Endothelial cell of umbilical vein (primary cell): ENCODE results near the gene NFX1. TPM values are rescaled to one million over a fixed set of nuclear protein-coding genes. Genes with fewer than 3 reads are reported as not detected.

Source experiments
- BruUV-seq: library from RNA; stranded (reverse); fragments of 400-500 nt; replicated peaks from 2 replicates; lab custom pipeline; 2021; lab: Mats Ljungman, UMichigan
- CTCF ChIA-PET: fragments of 300-600, 350-600 bp; sonication (Branson Sonifier 250); formaldehyde crosslinking; loops from one replicate; lab custom pipeline; 2021; ENCODE audit warnings: antibody characterized with exemption, inconsistent platforms; lab: Charles Lee
- POLR2A ChIA-PET: fragments of 300-600, 350-600 bp; sonication (Branson Sonifier 250); formaldehyde crosslinking; loops from one replicate; lab custom pipeline; 2021; ENCODE audit warnings: antibody characterized with exemption, inconsistent platforms; lab: Charles Lee
- DNase-seq: peaks from one replicate; pipeline ENCODE4 v3.0.0-alpha.2; 2011; ENCODE audit warnings: low read depth, low spot score
- FAIRE-seq: peaks from 2 replicates; lab custom pipeline; 2011; peaks lifted over from hg19 to GRCh38; lab: Jason Lieb, UNC
- H2AFZ ChIP-seq: 2 replicates; pipeline ENCODE4 v1.6.0; 2012; ENCODE audit warnings: low read depth, low read length, control low read depth, inconsistent platforms
- H3K27ac ChIP-seq: 2 replicates; pipeline ENCODE4 v1.5.1; 2011; ENCODE audit warnings: low read depth, mild to moderate bottlenecking, control low read depth, low read length, moderate library complexity; ENCODE audit not compliant: insufficient read depth
- H3K27me3 ChIP-seq, 2 experiments: 2 replicates each; pipeline versions ENCODE4 v1.6.0 to v1.6.1; 2011; ENCODE audit warnings: low read length in 2 of 2, mixed read lengths in 1 of 2; ENCODE audit not compliant: control insufficient read depth in 2 of 2, insufficient read depth in 2 of 2
- H3K36me3 ChIP-seq, 2 experiments: 2 replicates in 1 of 2; 3 replicates in 1 of 2; pipeline ENCODE4 v1.5.1; 2011; ENCODE audit warnings: low read length in 2 of 2, mild to moderate bottlenecking in 1 of 2, moderate library complexity in 1 of 2; ENCODE audit not compliant: control insufficient read depth in 2 of 2, insufficient read depth in 2 of 2; ENCODE audit errors: extremely low read depth in 1 of 2
- H3K4me1 ChIP-seq: 3 replicates; pipeline ENCODE4 v1.5.1; 2011; ENCODE audit warnings: mild to moderate bottlenecking, low read length; ENCODE audit not compliant: control insufficient read depth, insufficient read depth; ENCODE audit errors: extremely low read depth
- H3K4me2 ChIP-seq: 2 replicates; pipeline ENCODE4 v1.6.1; 2011; ENCODE audit warnings: low read length, control low read depth, mixed read lengths; ENCODE audit not compliant: insufficient read depth
- H3K4me3 ChIP-seq, 3 experiments: fragments of 200-600 bp in 1 of 3; sonication (generic), shearing (Covaris generic) in 1 of 3; replicated peaks in 1 of 3; 2 replicates each; pipeline ENCODE4 v1.5.1; 2011 to 2016; ENCODE audit warnings: control low read depth in 3 of 3, low read length in 3 of 3, mild to moderate bottlenecking in 2 of 3, inconsistent platforms in 1 of 3, low read depth in 1 of 3, moderate library complexity in 1 of 3; ENCODE audit not compliant: insufficient read depth in 1 of 3
- H3K79me2 ChIP-seq: 2 replicates; pipeline ENCODE4 v1.6.0; 2012; ENCODE audit warnings: low read length, inconsistent platforms; ENCODE audit not compliant: control insufficient read depth, insufficient read depth
- H3K9ac ChIP-seq: replicated peaks from 2 replicates; pipeline ENCODE3; 2011; ENCODE audit warnings: low read length, control low read depth; ENCODE audit not compliant: insufficient read depth; ENCODE audit errors: extremely low read depth
- H3K9me1 ChIP-seq: replicated peaks from 3 replicates; pipeline ENCODE4 v1.6.0; 2011; ENCODE audit warnings: mild to moderate bottlenecking, low read length; ENCODE audit not compliant: control insufficient read depth, insufficient read depth; ENCODE audit errors: extremely low read depth
- H3K9me3 ChIP-seq: replicated peaks from 2 replicates; pipeline ENCODE4 v1.5.1; 2012; ENCODE audit warnings: low read length, inconsistent platforms; ENCODE audit not compliant: control insufficient read depth, insufficient read depth
- H4K20me1 ChIP-seq: replicated peaks from 2 replicates; pipeline ENCODE3; 2011; ENCODE audit warnings: mild to moderate bottlenecking, low read length; ENCODE audit not compliant: control insufficient read depth, insufficient read depth; ENCODE audit errors: extremely low read depth
- EZH2 ChIP-seq: IDR thresholded peaks from 2 replicates; pipeline ENCODE4 v1.6.1; 2012; ENCODE audit warnings: borderline replicate concordance, low read depth, mild to moderate bottlenecking, moderate library complexity, low read length, inconsistent platforms; ENCODE audit not compliant: severe bottlenecking
- FOS ChIP-seq: IDR thresholded peaks from 2 replicates; pipeline ENCODE4 v1.6.1; 2011; ENCODE audit warnings: mild to moderate bottlenecking, low read length, moderate library complexity, borderline replicate concordance; ENCODE audit not compliant: insufficient read depth
- GATA2 ChIP-seq: IDR thresholded peaks from 2 replicates; pipeline ENCODE4 v1.7.0; 2011; ENCODE audit warnings: low read depth, mild to moderate bottlenecking, moderate library complexity, mixed read lengths, low read length; ENCODE audit not compliant: insufficient read length, insufficient read depth
- JUN ChIP-seq: IDR thresholded peaks from 2 replicates; pipeline ENCODE4 v1.6.1; 2011; ENCODE audit warnings: borderline replicate concordance, low read depth; ENCODE audit not compliant: insufficient read length, insufficient read depth
- MYC ChIP-seq: IDR thresholded peaks from one replicate; pipeline ENCODE4 v1.6.1; 2011; ENCODE audit warnings: mild to moderate bottlenecking, low read depth, low read length
- POLR2A ChIP-seq: IDR thresholded peaks from 2 replicates; pipeline ENCODE4 v1.6.1; 2012; ENCODE audit warnings: low read depth, mild to moderate bottlenecking, control low read depth, low read length
- POLR2AphosphoS5 ChIP-seq: IDR thresholded peaks from 2 replicates; pipeline ENCODE4 v1.6.1; 2012; ENCODE audit warnings: low read depth, mild to moderate bottlenecking, control low read depth, low read length, moderate library complexity; ENCODE audit not compliant: insufficient read depth
- dilution Hi-C: fragments of 300-500 bp; cut with MboI; formaldehyde crosslinking; loops from one replicate; pipeline ENCODE4 v1.15.0; 2019; ENCODE audit warnings: low sequenced_read_pairs; ENCODE audit not compliant: extremely low pct_ligation_motif_present
- intact Hi-C: fragments of 100-400 bp; cut with micrococcal nuclease; formaldehyde crosslinking; loops from one replicate; pipeline ENCODE4 v1.10.0; 2022
- polyA plus RNA-seq, 4 experiments: library from polyadenylated mRNA; depleted of rRNA in 3 of 4; stranded (reverse) in 3 of 4; unstranded in 1 of 4; fragments of >200 nt; gene quantifications; 2 replicates each; pipeline versions ENCODE4 v1.2.1 to v1.2.3, GENCODE V29; 2011 to 2012; ENCODE audit warnings: missing spikeins in 1 of 4
- total RNA-seq: library from RNA; stranded (reverse); gene quantifications from 2 replicates; pipeline ENCODE4 v1.2.3, GENCODE V29; 2021
- TF ChIP-seq, protein P1 (sequence below): IDR thresholded peaks from 2 replicates; pipeline ENCODE4 v1.6.1; 2011; ENCODE audit not compliant: insufficient read depth, insufficient read length
- TF ChIP-seq, protein P2 (sequence below), 2 donors: IDR thresholded peaks; 1 replicate in 1 of 2; 2 replicates in 1 of 2; pipeline ENCODE4 v1.5.1; 2011; ENCODE audit warnings: low read length in 2 of 2, mild to moderate bottlenecking in 2 of 2, moderate library complexity in 2 of 2, control low read depth in 1 of 2, inconsistent platforms in 1 of 2, low read depth in 1 of 2; ENCODE audit not compliant: insufficient read depth in 1 of 2; ENCODE audit errors: extremely low read depth in 1 of 2

Gene NFX1
- total and polyA plus RNA-seq, 2 donors (not counting 3 experiments of a cell fraction or from before 2014, with no cell fraction given): 19.3 to 21.7 TPM

DNA sequence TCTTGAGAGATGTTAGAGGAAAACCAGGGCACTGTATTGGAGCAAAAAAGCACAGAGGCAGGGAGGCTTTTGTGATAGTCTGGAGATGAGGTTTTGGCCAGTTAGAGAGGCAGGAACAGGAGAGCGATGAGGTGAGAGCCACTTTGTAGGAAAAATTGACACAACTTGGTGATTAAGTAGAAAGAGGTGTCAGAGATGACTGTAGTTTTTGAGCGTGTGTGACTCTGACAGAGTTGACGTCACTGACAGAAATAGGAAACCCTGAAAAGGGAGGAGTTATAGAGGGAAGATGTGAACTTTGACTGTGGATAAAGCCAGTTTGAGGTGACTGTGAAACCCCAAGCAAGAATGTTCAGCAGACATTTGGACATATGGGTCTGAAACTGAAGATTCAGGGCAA lies 15.7 kb downstream of the NFX1 start:
- TF ChIP-seq, protein P1, sequence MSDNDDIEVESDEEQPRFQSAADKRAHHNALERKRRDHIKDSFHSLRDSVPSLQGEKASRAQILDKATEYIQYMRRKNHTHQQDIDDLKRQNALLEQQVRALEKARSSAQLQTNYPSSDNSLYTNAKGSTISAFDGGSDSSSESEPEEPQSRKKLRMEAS: no peak
- CTCF ChIA-PET: interaction anchor here (0.8 kb wide), 1 partner anchor 9 kb away, joined by 3 read pairs; no protein-coding TSS in a partner anchor
- FAIRE-seq (no peak), DNase-seq (no peak)
- intact Hi-C loops: no loop called here
- Histone ChIP-seq H3K36me3 (peaks cover 17 to 24% of the 10 kb centered on the region in 2 experiments), H3K9me1 (no peaks in the 10 kb centered on the region), H2AFZ (no peak overlapping the region), H3K27ac (no peak overlapping the region), H3K9ac (no peak overlapping the region), H3K4me3 (no peak overlapping the region), H3K4me1 (peaks cover 15% of the 10 kb centered on the region), H3K9me3 (no peaks in the 10 kb centered on the region), H3K79me2 (no peaks in the 10 kb centered on the region), H3K4me2 (no peak overlapping the region), H3K27me3 (no peaks in the 10 kb centered on the region), H4K20me1 (no peaks in the 10 kb centered on the region)
- POLR2A ChIA-PET: no interaction called here
- no TSS peak for BruUV-seq
- dilution Hi-C loops: no loop called here

DNA sequence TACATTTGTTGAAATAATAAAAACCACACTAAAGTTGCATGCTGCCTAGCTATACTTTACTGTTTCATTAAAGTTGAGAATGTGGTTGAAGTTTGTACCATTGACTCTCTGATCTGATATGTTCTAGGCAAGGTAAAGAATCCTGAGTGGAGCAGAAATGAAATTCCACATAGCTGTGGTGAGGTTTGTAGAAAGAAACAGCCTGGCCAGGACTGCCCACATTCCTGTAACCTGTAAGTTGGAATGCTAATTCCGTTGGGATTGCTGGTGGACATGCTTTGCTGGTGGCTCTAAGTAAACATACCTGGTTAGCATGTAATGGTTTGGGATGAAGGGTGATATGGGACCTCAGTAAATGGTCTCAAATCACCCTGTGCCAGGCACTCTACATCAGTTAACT lies 16.8 kb downstream of the NFX1 start:
- no peaks in the 10 kb centered on the region for H3K9me1 ChIP-seq
- dilution Hi-C loops: no loop called here

More for the DNA sequence above, 16.8 kb downstream of the NFX1 start:
- DNase-seq (no peak), FAIRE-seq (no peak)
- ChIA-PET POLR2A (no interaction called here), CTCF (no interaction called here)
- no peak overlapping the region for H3K27ac ChIP-seq
- H3K79me2 ChIP-seq: no peaks in the 10 kb centered on the region
- no peak overlapping the region for H3K9ac ChIP-seq
- H3K4me3 ChIP-seq: no peak overlapping the region
- intact Hi-C loops: no loop called here
- no peak overlapping the region for H3K4me2 ChIP-seq
- H3K27me3 ChIP-seq: no peaks in the 10 kb centered on the region
- no peak overlapping the region for H2AFZ ChIP-seq
- peaks cover 16% of the 10 kb centered on the region for H3K4me1 ChIP-seq
- no peaks in the 10 kb centered on the region for H3K9me3 ChIP-seq
- TF ChIP-seq POLR2AphosphoS5 (no peak), EZH2 (no peak), FOS (no peak), MYC (no peak), GATA2 (no peak), POLR2A (no peak), JUN (no peak)
- TF ChIP-seq, protein P2, sequence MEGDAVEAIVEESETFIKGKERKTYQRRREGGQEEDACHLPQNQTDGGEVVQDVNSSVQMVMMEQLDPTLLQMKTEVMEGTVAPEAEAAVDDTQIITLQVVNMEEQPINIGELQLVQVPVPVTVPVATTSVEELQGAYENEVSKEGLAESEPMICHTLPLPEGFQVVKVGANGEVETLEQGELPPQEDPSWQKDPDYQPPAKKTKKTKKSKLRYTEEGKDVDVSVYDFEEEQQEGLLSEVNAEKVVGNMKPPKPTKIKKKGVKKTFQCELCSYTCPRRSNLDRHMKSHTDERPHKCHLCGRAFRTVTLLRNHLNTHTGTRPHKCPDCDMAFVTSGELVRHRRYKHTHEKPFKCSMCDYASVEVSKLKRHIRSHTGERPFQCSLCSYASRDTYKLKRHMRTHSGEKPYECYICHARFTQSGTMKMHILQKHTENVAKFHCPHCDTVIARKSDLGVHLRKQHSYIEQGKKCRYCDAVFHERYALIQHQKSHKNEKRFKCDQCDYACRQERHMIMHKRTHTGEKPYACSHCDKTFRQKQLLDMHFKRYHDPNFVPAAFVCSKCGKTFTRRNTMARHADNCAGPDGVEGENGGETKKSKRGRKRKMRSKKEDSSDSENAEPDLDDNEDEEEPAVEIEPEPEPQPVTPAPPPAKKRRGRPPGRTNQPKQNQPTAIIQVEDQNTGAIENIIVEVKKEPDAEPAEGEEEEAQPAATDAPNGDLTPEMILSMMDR (IDR thresholded peaks at IDR 0.05; ENCODE audit: extremely low read depth in 1 of 2, insufficient read depth in 1 of 2, low read depth in 1 of 2, low read length in 2 of 2): no peak
- TF ChIP-seq, protein P1: no peak
- BruUV-seq: no TSS peak
- H3K36me3 ChIP-seq: peaks cover 22% of the 10 kb centered on the region in 2 experiments
- H4K20me1 ChIP-seq: no peaks in the 10 kb centered on the region
